Breast epithelium (tissue), 4 donors: ENCODE data around the gene PPTC7. TPM values are rescaled to one million over a fixed set of nuclear protein-coding genes. Genes with fewer than 3 reads are reported as not detected.
"Not testable (repeated sequence)": the region's sequence is repeated elsewhere in the genome, so short reads cannot be mapped to it uniquely, and the experiment has no call there.

Experiments
- DNase-seq, 2 donors: peaks; one replicate each; pipeline ENCODE4 v3.0.0-alpha.2; 2019; ENCODE audit warnings: low spot score in 2 of 2
- H3K27ac ChIP-seq, 2 donors: fragments of 200-600 bp; sonication (generic) in 1 of 2; one replicate each; pipeline ENCODE4 v1.5.1; 2016 to 2019; ENCODE audit warnings: mild to moderate bottlenecking in 1 of 2
- H3K27me3 ChIP-seq, 2 donors: fragments of 200-600 bp; sonication (generic) in 1 of 2; one replicate each; pipeline versions ENCODE4 v1.5.1 to v1.6.0; 2017 to 2019; ENCODE audit warnings: control low read depth in 1 of 2, mild to moderate bottlenecking in 1 of 2
- H3K36me3 ChIP-seq: fragments of 200-600 bp; one replicate; pipeline ENCODE4 v1.5.1; 2019
- H3K4me1 ChIP-seq, 2 donors: fragments of 200-600 bp; sonication (generic); one replicate each; pipeline ENCODE4 v1.5.1; 2016 to 2019; ENCODE audit warnings: control low read depth in 1 of 2
- H3K4me3 ChIP-seq, 3 donors: fragments of 200-600 bp; sonication (generic); 1 replicate in 2 of 3; 2 replicates in 1 of 3; pipeline ENCODE4 v1.5.1; 2016 to 2019; ENCODE audit warnings: mild to moderate bottlenecking in 3 of 3, moderate library complexity in 2 of 3
- H3K9me3 ChIP-seq, 2 donors: fragments of 200-600 bp; sonication (generic) in 1 of 2; one replicate each; pipeline ENCODE4 v1.5.1; 2016 to 2019; ENCODE audit warnings: control low read depth in 1 of 2
- CTCF ChIP-seq, 3 donors: fragments of 450-650 bp; IDR thresholded peaks; one replicate each; pipeline ENCODE4 v1.5.1; 2016 to 2017; ENCODE audit warnings: antibody characterized with exemption in 3 of 3, mild to moderate bottlenecking in 3 of 3, moderate library complexity in 3 of 3
- POLR2A ChIP-seq: fragments of 450-650 bp; IDR thresholded peaks from one replicate; pipeline ENCODE4 v1.6.1; 2016; ENCODE audit warnings: antibody characterized with exemption, mild to moderate bottlenecking, moderate library complexity
- POLR2AphosphoS5 ChIP-seq, 3 donors: sonication (generic); formaldehyde crosslinking; IDR thresholded peaks; one replicate each; pipeline ENCODE4 v1.6.1; 2017; ENCODE audit warnings: antibody characterized with exemption in 3 of 3
- intact Hi-C: fragments of 100-400 bp; cut with DNase I; formaldehyde crosslinking; loops from one replicate; pipeline ENCODE4 v1.15.1; 2023; ENCODE audit warnings: low total_unique reads
- total RNA-seq, 3 donors: library from RNA; depleted of rRNA; stranded (reverse); fragments of >200 nt; gene quantifications; one replicate each; pipeline ENCODE4 v1.1.0, GENCODE V29; 2016

PPTC7 gene
- total RNA-seq, 3 donors from 2014 or later: 21.6 to 31.9 (median 26.7) TPM

- intact Hi-C loops: no loop called here
- TF ChIP-seq POLR2AphosphoS5 (IDR thresholded peaks at IDR 0.05) (no peak), CTCF (IDR thresholded peaks at IDR 0.05) (no peak), POLR2A (no peak)
- DNase-seq: no peak
- Histone ChIP-seq H3K36me3 (no peaks in the 10 kb centered on the region), H3K27me3 (no peaks in the 10 kb centered on the region), H3K9me3 (no peaks in the 10 kb centered on the region), H3K27ac (peak overlapping the region in 1 of 2 donors; percentile 67), H3K4me3 (no peak overlapping the region), H3K4me1 (no peaks in the 10 kb centered on the region)
These were observed 9.0 kb upstream of the PPTC7 start for GRCh38 chr12:110592078-110592477.

DNA sequence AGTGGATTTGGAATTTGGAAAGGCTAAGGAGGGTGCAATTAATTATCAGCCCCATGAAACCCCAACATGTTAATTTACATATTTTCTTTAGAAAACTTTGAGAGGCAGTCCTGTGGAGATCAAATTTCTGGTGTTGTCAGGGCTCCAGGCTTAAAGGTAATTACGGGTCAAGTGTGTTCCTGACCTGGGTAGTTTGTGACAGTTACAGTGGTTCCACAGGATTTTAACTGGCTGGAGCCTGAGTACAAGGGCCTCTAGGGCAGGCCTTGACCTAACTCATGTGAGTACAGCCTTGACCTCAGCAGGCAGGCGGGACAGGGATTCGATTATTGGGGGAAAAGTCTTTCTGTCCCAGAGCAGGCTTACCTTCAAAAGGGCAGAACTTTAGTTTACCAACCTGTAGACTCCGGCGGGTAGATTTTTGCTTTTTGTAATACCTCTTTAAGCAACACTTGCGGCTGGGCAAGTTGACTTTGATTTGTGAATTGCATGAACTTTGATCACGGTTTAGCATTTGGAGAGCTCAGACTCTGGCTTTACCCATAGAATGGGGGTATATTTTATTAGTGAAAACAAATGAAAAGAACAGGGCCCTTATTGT lies 8.4 kb upstream of the PPTC7 start:
- peak overlapping the region; percentile 67 to 77 for H3K27ac ChIP-seq
- no peak overlapping the region for H3K4me3 ChIP-seq
- intact Hi-C loops: no loop called here
- no peaks in the 10 kb centered on the region for H3K36me3 ChIP-seq
- H3K27me3 ChIP-seq: no peaks in the 10 kb centered on the region
- H3K4me1 ChIP-seq: no peaks in the 10 kb centered on the region
- no peaks in the 10 kb centered on the region for H3K9me3 ChIP-seq
- TF ChIP-seq POLR2A: no peak
- no peak for TF ChIP-seq POLR2AphosphoS5 (IDR thresholded peaks at IDR 0.05)
- TF ChIP-seq CTCF (IDR thresholded peaks at IDR 0.05): no peak
- DNase-seq: no peak

DNA sequence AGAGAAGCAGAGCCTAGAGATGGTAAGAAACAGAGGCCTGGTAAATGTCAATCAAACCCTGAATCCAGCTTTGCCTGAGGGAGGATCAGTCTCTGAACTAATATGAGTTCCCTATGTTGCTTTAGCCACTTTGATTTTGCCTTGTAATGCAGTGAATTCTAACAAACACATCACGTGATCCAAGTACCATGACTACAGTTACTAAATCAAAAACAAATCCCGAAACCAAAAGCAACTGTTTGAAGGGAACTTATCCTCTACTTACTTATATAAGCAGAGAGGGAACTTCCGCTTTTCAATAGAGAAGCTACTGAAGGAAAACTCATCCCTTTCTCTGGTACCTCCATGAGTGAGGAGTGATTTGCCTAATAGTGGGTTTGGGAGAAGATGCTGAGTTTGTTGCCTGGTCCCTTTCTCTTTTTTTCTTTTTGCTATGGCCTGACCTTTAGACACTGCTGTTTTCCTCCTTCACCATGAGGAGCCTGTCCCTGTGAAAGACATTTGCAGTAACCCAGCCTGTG lies 7.7 kb upstream of the PPTC7 start:
- peak overlapping the region; percentile 67 to 77 for H3K27ac ChIP-seq
- H3K4me3 ChIP-seq: no peak overlapping the region
- DNase-seq: no peak
- TF ChIP-seq CTCF (IDR thresholded peaks at IDR 0.05): no peak
- no peak for TF ChIP-seq POLR2A
- TF ChIP-seq POLR2AphosphoS5 (IDR thresholded peaks at IDR 0.05): no peak
- no peaks in the 10 kb centered on the region for H3K36me3 ChIP-seq
- no peaks in the 10 kb centered on the region for H3K9me3 ChIP-seq
- H3K27me3 ChIP-seq: no peaks in the 10 kb centered on the region
- intact Hi-C loops: no loop called here
- no peaks in the 10 kb centered on the region for H3K4me1 ChIP-seq

- H3K9me3 ChIP-seq: no peaks in the 10 kb centered on the region
- peak overlapping the region; percentile 67 to 77 for H3K27ac ChIP-seq
- no peak for TF ChIP-seq POLR2AphosphoS5 (IDR thresholded peaks at IDR 0.05)
- no peak for TF ChIP-seq CTCF (IDR thresholded peaks at IDR 0.05)
- no peak for TF ChIP-seq POLR2A
- DNase-seq: no peak
- H3K4me1 ChIP-seq: peaks cover 0 to 6% of the 10 kb centered on the region in 2 donors
- intact Hi-C loops: no loop called here
- H3K27me3 ChIP-seq: no peaks in the 10 kb centered on the region
- no peaks in the 10 kb centered on the region for H3K36me3 ChIP-seq
- no peak overlapping the region for H3K4me3 ChIP-seq
These were observed 6.9 kb upstream of the PPTC7 start for GRCh38 chr12:110590059-110590458.

DNA sequence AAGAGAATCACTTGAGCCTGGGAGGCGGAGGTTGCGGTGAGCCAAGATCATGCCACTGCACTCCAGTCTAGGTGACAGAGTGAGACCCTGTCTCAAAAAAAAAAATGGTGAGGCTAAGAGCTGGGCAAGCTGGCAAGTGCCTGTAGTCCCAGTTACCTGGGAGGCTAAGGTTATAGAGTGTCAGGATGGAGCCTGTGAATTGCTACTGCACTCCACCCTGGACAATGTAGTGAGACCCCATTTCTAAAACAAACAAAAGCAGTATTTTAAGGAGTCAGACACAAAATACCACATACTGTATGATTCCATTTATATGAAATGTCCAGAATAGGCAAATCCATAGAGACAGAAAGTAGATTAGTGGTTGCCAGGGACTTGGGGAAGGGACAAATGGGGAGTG lies 4.0 kb upstream of the PPTC7 start:
- H3K27me3 ChIP-seq, DNase-seq, intact Hi-C loops, H3K4me3 ChIP-seq, H3K9me3 ChIP-seq, H3K27ac ChIP-seq, H3K36me3 ChIP-seq: not testable (repeated sequence)
- H3K4me1 ChIP-seq: peaks cover 0 to 13% of the 10 kb centered on the region in 2 donors
